IMR-90 (cell line): ENCODE measurements around the gene DPH3. TPM values are rescaled to one million over a fixed set of nuclear protein-coding genes. Genes with fewer than 3 reads are reported as not detected.

Experiments used
- ATAC-seq: fragments of 200-7000 bp; cut with Tn5 transposase; 2 replicates; pipeline ENCODE4 v1.9.1; 2020; ENCODE audit warnings: low read depth, mild to moderate bottlenecking, moderate library complexity
- BruUV-seq: library from RNA; stranded (reverse); fragments of 400-500 nt; replicated peaks from 2 replicates; lab custom pipeline; 2021; lab: Mats Ljungman, UMichigan
- CTCF ChIA-PET: fragments of 300-600 bp; formaldehyde crosslinking; extraction: SDS; loops from one replicate; lab custom pipeline; 2021; ENCODE audit warnings: antibody characterized with exemption; lab: Yijun Ruan, JAX
- POLR2A ChIA-PET: fragments of 300-600 bp; sonication (Branson Sonifier 250); formaldehyde crosslinking; loops from one replicate; lab custom pipeline; 2022; ENCODE audit warnings: antibody characterized with exemption; ENCODE audit not compliant: unreplicated experiment; lab: Charles Lee
- DNase-seq: peaks from one replicate; pipeline ENCODE4 v3.0.0; 2013
- H2AFZ ChIP-seq: replicated peaks from 2 replicates; pipeline ENCODE3; 2013; ENCODE audit warnings: low read length, mild to moderate bottlenecking; ENCODE audit not compliant: poor library complexity
- H2AK5ac ChIP-seq: 2 replicates; pipeline ENCODE4 v1.6.1; 2013; ENCODE audit warnings: low read depth, low read length, inconsistent platforms
- H2AK9ac ChIP-seq: replicated peaks from 2 replicates; pipeline ENCODE3; 2013; ENCODE audit warnings: mild to moderate bottlenecking, low read depth, low read length, moderate library complexity; ENCODE audit not compliant: poor library complexity
- H2BK120ac ChIP-seq: 2 replicates; pipeline ENCODE4 v1.6.1; 2013; ENCODE audit warnings: low read depth, low read length, inconsistent platforms
- H2BK15ac ChIP-seq: 3 replicates; pipeline ENCODE4 v1.6.1; 2013; ENCODE audit warnings: low read depth, low read length, inconsistent platforms
- H2BK20ac ChIP-seq: 2 replicates; pipeline ENCODE4 v1.6.1; 2013; ENCODE audit warnings: low read depth, mild to moderate bottlenecking, inconsistent platforms, low read length, moderate library complexity
- H2BK5ac ChIP-seq: 2 replicates; pipeline ENCODE4 v1.6.1; 2013; ENCODE audit warnings: mild to moderate bottlenecking, low read depth, low read length, inconsistent platforms; ENCODE audit not compliant: poor library complexity, severe bottlenecking
- H3K14ac ChIP-seq: replicated peaks from 2 replicates; pipeline ENCODE4 v1.6.1; 2013; ENCODE audit warnings: low read depth, low read length, inconsistent platforms
- H3K18ac ChIP-seq: 2 replicates; pipeline ENCODE4 v1.6.1; 2013; ENCODE audit warnings: low read depth, low read length, control low read depth
- H3K23ac ChIP-seq: 2 replicates; pipeline ENCODE4 v1.6.1; 2013; ENCODE audit warnings: low read depth, low read length, inconsistent platforms
- H3K27ac ChIP-seq: 2 replicates; pipeline ENCODE4 v1.5.1; 2013; ENCODE audit warnings: mild to moderate bottlenecking, control low read depth, low read length; ENCODE audit not compliant: insufficient read depth
- H3K27me3 ChIP-seq: 2 replicates; pipeline ENCODE4 v1.6.1; 2013; ENCODE audit warnings: low read length; ENCODE audit not compliant: control insufficient read depth, insufficient read depth
- H3K36me3 ChIP-seq: 2 replicates; pipeline ENCODE4 v1.6.1; 2013; ENCODE audit warnings: low read length, mixed read lengths; ENCODE audit not compliant: control insufficient read depth, insufficient read depth
- H3K4ac ChIP-seq: 2 replicates; pipeline ENCODE4 v1.6.1; 2013; ENCODE audit warnings: low read depth, low read length, inconsistent platforms
- H3K4me1 ChIP-seq: 2 replicates; pipeline ENCODE4 v1.6.1; 2013; ENCODE audit warnings: low read length, mixed read lengths; ENCODE audit not compliant: control insufficient read depth, insufficient read depth
- H3K4me2 ChIP-seq: 2 replicates; pipeline ENCODE4 v1.6.1; 2013; ENCODE audit warnings: low read depth, mild to moderate bottlenecking, control low read depth, low read length, moderate library complexity
- H3K4me3 ChIP-seq: 2 replicates; pipeline ENCODE4 v1.5.1; 2013; ENCODE audit warnings: low read depth, mild to moderate bottlenecking, control low read depth, low read length, moderate library complexity; ENCODE audit not compliant: insufficient read depth
- H3K56ac ChIP-seq: 2 replicates; pipeline ENCODE4 v1.6.1; 2013; ENCODE audit warnings: low read length, inconsistent platforms; ENCODE audit not compliant: insufficient read depth; ENCODE audit errors: extremely low read depth
- H3K79me1 ChIP-seq, 2 experiments: 2 replicates each; pipeline ENCODE4 v1.6.1; 2013; ENCODE audit warnings: low read length in 2 of 2, inconsistent platforms in 1 of 2, low read depth in 1 of 2
- H3K9ac ChIP-seq: 2 replicates; pipeline ENCODE4 v1.6.1; 2013; ENCODE audit warnings: low read depth, low read length, control low read depth
- H3K9me1 ChIP-seq: 2 replicates; pipeline ENCODE4 v1.6.1; 2013; ENCODE audit warnings: low read length, inconsistent platforms; ENCODE audit not compliant: insufficient read depth
- H3K9me3 ChIP-seq: 2 replicates; pipeline ENCODE4 v1.6.1; 2013; ENCODE audit warnings: low read length; ENCODE audit not compliant: control insufficient read depth, insufficient read depth
- H4K20me1 ChIP-seq: 2 replicates; pipeline ENCODE4 v1.6.1; 2013; ENCODE audit warnings: low read length, inconsistent platforms; ENCODE audit not compliant: insufficient read depth
- H4K5ac ChIP-seq: 2 replicates; pipeline ENCODE4 v1.6.1; 2013; ENCODE audit warnings: mild to moderate bottlenecking, low read depth, low read length, control low read depth
- H4K8ac ChIP-seq, 2 experiments: 2 replicates each; pipeline ENCODE4 v1.6.1; 2013; ENCODE audit warnings: low read depth in 2 of 2, low read length in 2 of 2, control low read depth in 1 of 2, inconsistent platforms in 1 of 2
- H4K91ac ChIP-seq: 2 replicates; pipeline ENCODE4 v1.6.1; 2013; ENCODE audit warnings: low read depth, low read length, inconsistent platforms; ENCODE audit not compliant: insufficient read depth
- MAZ ChIP-seq: IDR thresholded peaks from 2 replicates; pipeline ENCODE4 v1.6.1; 2012; ENCODE audit warnings: low read depth, mild to moderate bottlenecking, low read length, improper control_type of control experiment, moderate library complexity, borderline replicate concordance
- POLR2A ChIP-seq: IDR thresholded peaks from 2 replicates; pipeline ENCODE4 v1.6.1; 2012; ENCODE audit warnings: mild to moderate bottlenecking, low read depth, low read length
- WGBS, 2 experiments: methylation state at CpG; one replicate each; pipeline versions ENCODE4 v1.1.5 to v1.1.7; 2013; ENCODE audit warnings: missing lambda C conversion rate in 2 of 2; ENCODE audit not compliant: insufficient read length in 1 of 2; ENCODE audit errors: extremely low coverage in 2 of 2; 5-methylcytosine and 5-hydroxymethylcytosine counted together
- dilution Hi-C: fragments of 300-500 bp; cut with HindIII; formaldehyde crosslinking; loops from one replicate; pipeline ENCODE4 v1.14.3; 2018; ENCODE audit warnings: low sequenced_read_pairs; ENCODE audit not compliant: unreplicated experiment
- in situ Hi-C: fragments of 300-500 bp; cut with MboI; formaldehyde crosslinking; loops from 3 replicates; pipeline ENCODE4 v1.14.3; 2019; ENCODE audit warnings: low sequenced_read_pairs, inconsistent platforms, mixed read lengths
- intact Hi-C: fragments of 100-400 bp; cut with micrococcal nuclease; formaldehyde crosslinking; loops from 2 replicates; pipeline ENCODE4 v1.10.0; 2022
- polyA plus RNA-seq, 3 experiments: library from polyadenylated mRNA; depleted of rRNA; stranded (reverse); fragments of >200 nt; gene quantifications; 2 replicates each; pipeline ENCODE4 v1.2.3, GENCODE V29; 2012; ENCODE audit warnings: low replicate concordance in 1 of 3
- total RNA-seq: library from RNA; depleted of rRNA; stranded (reverse); fragments of >200 nt; gene quantifications from 2 replicates; pipeline ENCODE4 v1.2.3, GENCODE V29; 2012
- TF ChIP-seq, protein P1 (sequence below): conservative IDR thresholded peaks from 2 replicates; pipeline ENCODE4 v1.5.1; 2012; ENCODE audit warnings: mild to moderate bottlenecking, low read depth, low read length, improper control_type of control experiment

The DPH3 gene
- total and polyA plus RNA-seq, 2 of the 4 experiments (the other 2 are of a cell fraction) = 12.9 to 32.1 TPM

GRCh38 chr3:16219777-16220176 lies 45.0 kb downstream of the DPH3 start:
- dilution Hi-C loops = no loop called here
- no peak overlapping the region for H2BK15ac ChIP-seq
- no peak overlapping the region for H2AK9ac ChIP-seq
- in situ Hi-C loops = no loop called here
- DNase-seq (no peak), ATAC-seq (no peak)
- no peak overlapping the region for H3K56ac ChIP-seq
- H2BK120ac ChIP-seq = no peak overlapping the region
- H4K8ac ChIP-seq = no peak overlapping the region
- H3K9me1 ChIP-seq = no peaks in the 10 kb centered on the region
- no peak overlapping the region for H3K27ac ChIP-seq
- no peaks in the 10 kb centered on the region for H3K79me1 ChIP-seq
- no peaks in the 10 kb centered on the region for H3K27me3 ChIP-seq
- H3K9ac ChIP-seq = no peak overlapping the region
- no peak overlapping the region for H2AK5ac ChIP-seq
- CTCF ChIA-PET = no interaction called here
- no peaks in the 10 kb centered on the region for H3K9me3 ChIP-seq
- peaks cover 41% of the 10 kb centered on the region for H3K36me3 ChIP-seq
- no peak overlapping the region for H3K18ac ChIP-seq
- no peak overlapping the region for H3K4me2 ChIP-seq
- H3K4ac ChIP-seq = no peak overlapping the region
- H2AFZ ChIP-seq = no peak overlapping the region
- POLR2A ChIA-PET = no interaction called here
- TF ChIP-seq POLR2A = no peak
- no peak for TF ChIP-seq MAZ
- TF ChIP-seq, protein P1, sequence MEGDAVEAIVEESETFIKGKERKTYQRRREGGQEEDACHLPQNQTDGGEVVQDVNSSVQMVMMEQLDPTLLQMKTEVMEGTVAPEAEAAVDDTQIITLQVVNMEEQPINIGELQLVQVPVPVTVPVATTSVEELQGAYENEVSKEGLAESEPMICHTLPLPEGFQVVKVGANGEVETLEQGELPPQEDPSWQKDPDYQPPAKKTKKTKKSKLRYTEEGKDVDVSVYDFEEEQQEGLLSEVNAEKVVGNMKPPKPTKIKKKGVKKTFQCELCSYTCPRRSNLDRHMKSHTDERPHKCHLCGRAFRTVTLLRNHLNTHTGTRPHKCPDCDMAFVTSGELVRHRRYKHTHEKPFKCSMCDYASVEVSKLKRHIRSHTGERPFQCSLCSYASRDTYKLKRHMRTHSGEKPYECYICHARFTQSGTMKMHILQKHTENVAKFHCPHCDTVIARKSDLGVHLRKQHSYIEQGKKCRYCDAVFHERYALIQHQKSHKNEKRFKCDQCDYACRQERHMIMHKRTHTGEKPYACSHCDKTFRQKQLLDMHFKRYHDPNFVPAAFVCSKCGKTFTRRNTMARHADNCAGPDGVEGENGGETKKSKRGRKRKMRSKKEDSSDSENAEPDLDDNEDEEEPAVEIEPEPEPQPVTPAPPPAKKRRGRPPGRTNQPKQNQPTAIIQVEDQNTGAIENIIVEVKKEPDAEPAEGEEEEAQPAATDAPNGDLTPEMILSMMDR = no peak
- no peak overlapping the region for H3K14ac ChIP-seq
- H3K23ac ChIP-seq = no peak overlapping the region
- H4K20me1 ChIP-seq = no peaks in the 10 kb centered on the region
- no peak overlapping the region for H2BK5ac ChIP-seq
- no peak overlapping the region for H3K4me3 ChIP-seq
- no peak overlapping the region for H4K91ac ChIP-seq
- no peaks in the 10 kb centered on the region for H3K4me1 ChIP-seq
- BruUV-seq = no TSS peak
- H2BK20ac ChIP-seq = no peak overlapping the region
- WGBS, 2 experiments = no CpG with 5 or more reads among the region's 3 CpGs
- intact Hi-C loops = no loop called here
- no peak overlapping the region for H4K5ac ChIP-seq
